Stimulated activated CD4-positive, alpha-beta T cell treated with anti-CD3 and anti-CD28 coated beads, TNF-alpha, amount 100 ng/mL, for 24 hours (primary cell): Measurements from ENCODE around the gene NDUFB3.
A peak's percentile ranks its signal among the peaks of the same experiment; 100 is the strongest.
"Not testable (repeated sequence)": the region's sequence is repeated elsewhere in the genome, so short reads cannot be mapped to it uniquely, and the experiment has no call there.

ENCODE experiments used
- DNase-seq, 3 experiments: peaks; one replicate each; pipeline ENCODE4 v3.0.0-alpha.2; 2020; ENCODE audit warnings: low read depth in 3 of 3

The NDUFB3 gene

GRCh38 chr2:201071479-201072200 lies at the start of gene NDUFB3, which contains the start of gene HYCC2:
Gene NDUFB3, plus strand, starts transcription at chr2:201072001. Its CDS starts 6,882 bp downstream, at chr2:201078883.
Gene HYCC2, minus strand, starts transcription at chr2:201071671. Its CDS starts 47,662 bp downstream, at chr2:201024009.
- peak; percentile 84 to 89 (median 85) for DNase-seq

GRCh38 chr2:201024518-201024917 lies 47.3 kb upstream of the NDUFB3 start:
- no peak for DNase-seq

GRCh38 chr2:201034355-201034754 lies 37.4 kb upstream of the NDUFB3 start:
- DNase-seq, result not testable (repeated sequence)

GRCh38 chr2:201038361-201038760 lies 33.4 kb upstream of the NDUFB3 start:
- DNase-seq, result not testable (repeated sequence)

GRCh38 chr2:201038855-201039254 lies 32.9 kb upstream of the NDUFB3 start:
- DNase-seq, result no peak

- DNase-seq, result no peak
These were observed 30.8 kb upstream of the NDUFB3 start for GRCh38 chr2:201040867-201041628.

- DNase-seq, result not testable (repeated sequence)
These were observed 29.4 kb upstream of the NDUFB3 start for GRCh38 chr2:201042451-201042850.

GRCh38 chr2:201043050-201043449 lies 28.8 kb upstream of the NDUFB3 start:
- not testable (repeated sequence) for DNase-seq

- no peak for DNase-seq
These were observed 24.9 kb upstream of the NDUFB3 start for GRCh38 chr2:201046881-201047280.

GRCh38 chr2:201049455-201049854 lies 22.3 kb upstream of the NDUFB3 start:
- no peak for DNase-seq

GRCh38 chr2:201057087-201057521 lies 14.7 kb upstream of the NDUFB3 start:
- no peak for DNase-seq

- no peak for DNase-seq
These were observed 14.0 kb upstream of the NDUFB3 start for GRCh38 chr2:201057715-201058248.

GRCh38 chr2:201058914-201059313 lies 12.9 kb upstream of the NDUFB3 start:
- DNase-seq, result no peak

GRCh38 chr2:201059961-201060755 lies 11.6 kb upstream of the NDUFB3 start:
- no peak for DNase-seq

GRCh38 chr2:201063516-201063915 lies 8.3 kb upstream of the NDUFB3 start:
- DNase-seq, result peak in 1 of 3 experiments; percentile 55

- DNase-seq, result no peak
These were observed 6.9 kb upstream of the NDUFB3 start for GRCh38 chr2:201064797-201065329.

- DNase-seq, result no peak
These were observed 788 bp upstream of the NDUFB3 start for GRCh38 chr2:201070948-201071478.

GRCh38 chr2:201072201-201072530 lies 365 bp downstream of the NDUFB3 start:
- no peak for DNase-seq

- no peak for DNase-seq
These were observed 1.3 kb downstream of the NDUFB3 start for GRCh38 chr2:201073071-201073470.

GRCh38 chr2:201074996-201075395 lies 3.2 kb downstream of the NDUFB3 start:
- no peak for DNase-seq

- DNase-seq, result no peak
These were observed 13.1 kb downstream of the NDUFB3 start for GRCh38 chr2:201084863-201085262.
